HG02981 (cell line): ENCODE results near the gene NCAPH2.

ENCODE experiments used
- ATAC-seq: cut with Tn5 transposase; IDR thresholded peaks from one replicate; pipeline ENCODE4 v1.9.1; 2021; ENCODE audit warnings: mild to moderate bottlenecking, moderate library complexity; ENCODE audit not compliant: unreplicated experiment

The NCAPH2 gene

GRCh38 chr22:50507991-50508884 is at the start of gene NCAPH2:
NCAPH2 (plus strand) TSS chr22:50508224; CDS start chr22:50508338, 114 bp downstream.
- peak; percentile 61 for ATAC-seq

GRCh38 chr22:50459016-50459415 is 49.0 kb upstream of the NCAPH2 start:
- ATAC-seq = no peak

GRCh38 chr22:50459496-50460140 is 48.4 kb upstream of the NCAPH2 start:
- no peak for ATAC-seq

- no peak for ATAC-seq
These were observed 47.1 kb upstream of the NCAPH2 start for GRCh38 chr22:50460938-50461337.

- ATAC-seq = no peak
These were observed 46.5 kb upstream of the NCAPH2 start for GRCh38 chr22:50461536-50461935.

- ATAC-seq = no peak
These were observed 46.0 kb upstream of the NCAPH2 start for GRCh38 chr22:50461979-50462540.

- ATAC-seq = no peak
These were observed 44.7 kb upstream of the NCAPH2 start for GRCh38 chr22:50463188-50463900.

- no peak for ATAC-seq
These were observed 43.6 kb upstream of the NCAPH2 start for GRCh38 chr22:50464451-50464850.

- ATAC-seq = no peak
These were observed 42.7 kb upstream of the NCAPH2 start for GRCh38 chr22:50465066-50465930.

- ATAC-seq = no peak
These were observed 40.7 kb upstream of the NCAPH2 start for GRCh38 chr22:50467341-50467740.

GRCh38 chr22:50467773-50468440 is 40.1 kb upstream of the NCAPH2 start:
- no peak for ATAC-seq

- no peak for ATAC-seq
These were observed 39.4 kb upstream of the NCAPH2 start for GRCh38 chr22:50468626-50469025.

- ATAC-seq = peak; percentile 48
These were observed 38.4 kb upstream of the NCAPH2 start for GRCh38 chr22:50469377-50470305.

- no peak for ATAC-seq
These were observed 37.5 kb upstream of the NCAPH2 start for GRCh38 chr22:50470491-50470890.

- no peak for ATAC-seq
These were observed 36.7 kb upstream of the NCAPH2 start for GRCh38 chr22:50471197-50471847.

GRCh38 chr22:50471962-50472361 is 36.1 kb upstream of the NCAPH2 start:
- no peak for ATAC-seq

- ATAC-seq = no peak
These were observed 34.9 kb upstream of the NCAPH2 start for GRCh38 chr22:50473088-50473487.
